CD4-positive, alpha-beta T cell treated with Interleukin-6 for 4 hours (primary cell): Measurements from ENCODE around the gene OR5AL1.
"Not testable (repeated sequence)": the region's sequence is repeated elsewhere in the genome, so short reads cannot be mapped to it uniquely, and the experiment has no call there.

Source experiments
- DNase-seq: peaks from one replicate; pipeline ENCODE4 v3.0.0-alpha.2; 2020; ENCODE audit warnings: mixed read lengths

OR5AL1 gene

DNA sequence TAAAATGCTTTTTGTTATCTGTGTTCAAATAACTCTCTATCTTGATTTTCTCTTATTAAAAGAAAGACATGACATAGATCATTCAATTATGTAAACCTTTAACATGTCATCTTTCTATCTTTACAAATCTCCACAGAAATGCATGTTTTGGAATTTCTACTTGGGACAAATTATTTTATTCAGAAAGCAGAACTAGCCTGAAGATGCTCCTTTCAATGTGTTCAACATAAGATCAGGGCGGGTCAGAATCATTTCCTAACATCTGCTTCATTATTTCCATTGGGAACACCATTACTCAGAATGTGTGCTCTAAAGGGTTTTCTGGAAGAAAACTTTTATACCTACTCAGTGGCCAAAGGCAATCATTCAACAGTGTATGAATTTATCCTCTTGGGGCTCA lies at the start of gene OR5AL1:
Gene OR5AL1, plus strand, starts transcription at position 301 of the 400 bp plus-strand sequence.
- DNase-seq, result no peak

DNA sequence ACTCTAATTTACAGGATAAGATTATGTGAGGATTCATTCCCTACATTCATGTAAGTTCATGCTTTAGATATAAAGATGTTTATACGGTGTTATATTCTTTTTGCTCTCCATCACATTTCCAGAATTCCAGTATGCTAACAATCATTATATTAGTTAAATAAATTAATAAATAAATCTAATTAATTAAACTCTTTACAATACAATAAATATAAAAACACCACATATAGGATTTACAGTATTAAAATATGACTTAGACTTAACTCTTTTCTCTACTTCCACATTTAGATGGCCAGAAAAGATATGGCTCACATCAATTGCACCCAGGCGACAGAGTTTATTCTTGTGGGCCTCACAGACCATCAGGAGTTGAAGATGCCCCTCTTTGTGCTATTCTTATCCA lies 37.2 kb upstream of the OR5AL1 start, which contains the start of gene OR8U1:
Gene OR8U1, plus strand, starts transcription at position 301 of the 400 bp plus-strand sequence. Its CDS starts 0 bp downstream, at position 301.
- no peak for DNase-seq

DNA sequence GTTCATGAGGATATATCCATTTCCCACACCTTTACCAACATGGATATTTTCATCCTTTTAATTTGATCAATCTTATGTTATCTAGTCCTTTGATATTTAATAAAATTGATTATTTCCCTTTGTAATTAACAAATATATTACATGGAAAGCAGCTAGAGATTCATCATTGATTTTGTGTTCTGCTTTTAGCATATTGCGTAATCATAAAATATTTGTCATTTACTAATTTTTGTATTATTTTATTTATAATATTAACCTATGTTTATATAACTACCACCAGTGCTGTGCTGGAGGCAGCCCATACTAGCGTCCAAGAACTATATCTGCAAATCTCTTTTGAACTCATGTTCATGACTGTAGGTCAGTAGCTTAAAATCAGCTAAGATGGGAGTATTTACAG lies 32.4 kb upstream of the OR5AL1 start:
- no peak for DNase-seq

DNA sequence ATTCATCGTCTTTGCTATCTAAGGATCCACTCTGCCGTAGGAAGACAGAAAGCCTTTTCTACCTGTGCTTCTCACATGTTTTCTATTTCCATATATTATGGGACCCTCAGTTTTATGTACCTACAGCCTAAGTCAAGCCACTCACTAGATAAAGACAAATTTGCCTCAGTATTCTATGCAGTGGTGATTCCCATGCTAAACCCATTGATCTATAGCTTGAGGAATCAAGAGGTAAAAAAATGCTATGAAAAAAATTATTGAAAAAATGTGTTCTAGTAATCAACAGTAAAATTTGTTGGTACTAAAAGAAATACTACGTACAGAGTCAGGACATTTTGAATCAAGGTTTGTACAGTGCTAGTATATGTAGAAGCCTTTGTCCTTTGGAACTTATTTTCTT lies 18.1 kb upstream of the OR5AL1 start:
- no peak for DNase-seq

DNA sequence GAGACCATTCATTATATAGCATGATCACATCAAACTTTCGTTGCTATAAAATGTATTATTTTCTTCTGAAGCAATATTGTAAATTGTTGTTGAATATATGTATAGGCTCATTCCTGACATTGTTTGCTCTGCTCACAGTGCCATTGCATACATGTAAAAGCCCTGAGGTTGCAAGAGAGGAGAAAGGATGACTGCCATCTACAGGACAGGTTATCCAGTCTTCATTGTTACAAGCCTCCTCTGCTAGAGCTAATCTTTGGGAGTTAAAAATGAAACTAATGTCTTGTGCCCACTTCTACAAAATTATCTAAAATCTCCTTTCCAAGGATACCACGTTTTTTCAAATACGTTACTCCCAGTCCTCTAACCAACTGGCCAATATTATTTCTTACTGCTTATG lies 16.4 kb upstream of the OR5AL1 start:
- no peak for DNase-seq

DNA sequence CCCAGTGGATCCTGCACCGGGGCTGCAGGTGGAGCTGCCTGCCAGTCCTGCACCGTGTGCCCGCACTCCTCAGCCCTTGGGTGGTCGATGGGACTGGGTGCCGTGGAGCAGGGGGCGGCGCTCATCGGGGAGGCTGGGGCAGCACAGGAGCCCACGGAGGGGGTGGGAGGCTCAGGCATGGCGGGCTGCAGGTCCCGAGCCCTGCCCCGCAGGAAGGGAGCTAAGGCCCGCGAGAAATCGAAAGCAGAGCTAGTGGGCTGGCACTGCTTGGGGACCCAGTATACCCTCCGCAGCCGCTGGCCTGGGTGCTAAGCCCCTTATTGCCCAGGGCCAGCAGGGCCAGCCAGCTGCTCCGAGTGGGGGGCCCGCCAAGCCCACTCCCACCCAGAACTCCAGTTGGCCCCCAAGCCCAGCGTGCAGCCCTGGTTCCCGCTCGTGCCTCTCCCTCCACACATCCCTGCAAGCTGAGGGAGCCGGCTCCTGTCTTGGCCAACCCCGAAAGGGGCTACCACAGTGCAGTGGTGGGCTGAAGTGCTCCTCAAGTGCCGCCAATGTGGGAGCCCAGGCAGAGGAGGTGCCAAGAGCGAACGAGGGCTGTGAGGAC lies 10.5 kb upstream of the OR5AL1 start:
- not testable (repeated sequence) for DNase-seq

DNA sequence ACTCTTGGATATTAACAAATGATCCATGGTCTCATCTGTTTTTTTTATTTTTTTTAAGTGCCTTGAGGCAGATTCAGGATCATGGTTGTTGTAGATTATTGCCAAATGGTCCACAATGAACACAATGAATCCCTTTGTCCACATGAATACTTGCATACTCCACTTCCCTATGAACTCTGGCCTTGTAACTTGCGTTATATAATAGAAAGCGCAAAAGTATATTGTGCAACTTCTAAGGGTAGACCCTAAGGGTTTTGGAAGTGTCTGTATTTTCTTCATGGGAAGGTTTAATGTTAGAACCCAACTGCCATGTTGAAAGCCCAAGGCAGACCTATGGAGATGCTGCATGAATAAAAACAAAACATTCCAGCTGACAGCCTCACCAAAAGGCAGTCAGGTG lies 8.1 kb upstream of the OR5AL1 start:
- no peak for DNase-seq

DNA sequence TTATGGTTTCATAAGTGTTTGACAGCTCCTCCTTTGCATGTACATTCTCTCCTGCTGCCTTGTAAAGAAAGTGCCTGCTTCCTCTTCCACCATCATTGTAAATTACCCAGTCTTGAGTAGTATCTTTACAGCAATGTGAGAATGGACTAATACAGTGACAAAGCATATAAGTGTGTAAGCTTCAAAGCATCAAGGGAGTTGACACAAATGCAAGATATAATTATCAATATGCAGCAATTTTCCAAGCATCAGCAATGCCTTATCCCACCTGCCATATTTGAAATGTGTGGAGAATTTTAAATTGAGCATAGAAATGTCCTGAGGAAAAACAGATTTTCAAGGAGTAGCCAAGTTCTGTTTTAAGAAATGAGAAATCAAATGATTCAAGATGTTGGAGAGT lies 1.7 kb upstream of the OR5AL1 start:
- DNase-seq, result no peak

DNA sequence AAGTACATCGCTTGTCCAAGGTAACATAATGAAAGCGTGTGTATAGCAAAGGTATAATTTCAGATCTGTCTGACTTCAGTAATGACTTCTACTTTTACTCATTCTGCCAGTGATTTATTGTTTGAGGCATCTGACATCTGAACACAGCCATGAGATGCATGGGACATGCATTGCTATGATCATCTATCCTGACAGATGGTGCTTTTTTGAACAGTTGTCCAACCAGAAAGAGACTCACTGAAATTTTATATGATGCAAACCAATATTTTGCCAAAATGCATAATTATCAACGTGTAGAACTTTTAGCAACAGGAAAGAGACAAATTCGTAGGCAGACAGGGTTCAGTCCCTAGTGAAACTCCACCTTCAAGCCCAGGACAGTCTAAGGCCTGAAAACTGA lies 41.0 kb downstream of the OR5AL1 start:
- DNase-seq, result no peak

DNA sequence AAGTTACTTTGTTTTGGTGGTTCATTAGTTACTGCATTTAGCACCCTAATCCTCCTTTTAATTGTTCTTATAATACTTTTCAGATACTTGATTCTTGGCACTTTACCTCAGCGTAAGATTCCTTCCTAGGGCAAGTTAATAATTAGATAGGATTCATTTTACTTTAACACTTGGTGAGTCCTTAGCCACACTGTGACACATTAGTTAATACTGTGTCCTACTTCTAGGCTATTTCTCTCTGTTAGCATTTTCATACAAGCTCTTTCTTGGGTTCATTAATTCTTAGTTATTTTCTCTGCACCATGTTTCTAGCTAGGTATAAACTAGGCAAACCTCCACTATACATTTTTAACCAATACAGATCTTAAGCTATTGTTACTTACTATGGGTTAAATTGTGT lies 44.6 kb downstream of the OR5AL1 start:
- DNase-seq, result no peak
